HG02870 (cell line): ENCODE results near the gene MELK.

ENCODE experiments used
- ATAC-seq: cut with Tn5 transposase; IDR thresholded peaks from one replicate; pipeline ENCODE4 v1.9.1; 2021; ENCODE audit warnings: mild to moderate bottlenecking, moderate library complexity; ENCODE audit not compliant: unreplicated experiment

The MELK gene

DNA sequence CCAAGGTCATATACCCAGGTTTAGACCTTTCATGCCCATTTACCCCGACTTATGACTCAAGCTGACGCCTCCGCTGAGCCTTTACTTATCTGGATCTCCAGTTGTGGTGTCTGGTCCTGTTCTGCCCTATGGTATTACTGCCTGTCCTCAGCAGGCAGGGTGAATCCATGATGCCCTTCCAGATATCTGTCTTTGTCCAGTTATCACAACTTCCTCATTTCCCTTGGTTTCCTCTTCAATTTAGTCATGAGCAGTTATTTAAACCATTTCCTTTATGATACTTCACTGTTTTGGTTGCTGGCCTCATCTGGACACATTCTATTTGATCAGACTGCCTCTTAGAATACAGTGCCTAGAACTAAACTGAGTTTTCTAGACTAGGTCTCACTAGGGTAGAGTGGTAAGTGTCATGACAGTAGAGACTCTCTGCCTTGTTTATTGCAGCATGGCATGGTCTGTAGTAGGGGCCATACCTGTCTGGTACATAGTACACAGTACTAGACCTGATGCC lies 93.3 kb downstream of the MELK start:
- ATAC-seq, result peak; percentile 59

DNA sequence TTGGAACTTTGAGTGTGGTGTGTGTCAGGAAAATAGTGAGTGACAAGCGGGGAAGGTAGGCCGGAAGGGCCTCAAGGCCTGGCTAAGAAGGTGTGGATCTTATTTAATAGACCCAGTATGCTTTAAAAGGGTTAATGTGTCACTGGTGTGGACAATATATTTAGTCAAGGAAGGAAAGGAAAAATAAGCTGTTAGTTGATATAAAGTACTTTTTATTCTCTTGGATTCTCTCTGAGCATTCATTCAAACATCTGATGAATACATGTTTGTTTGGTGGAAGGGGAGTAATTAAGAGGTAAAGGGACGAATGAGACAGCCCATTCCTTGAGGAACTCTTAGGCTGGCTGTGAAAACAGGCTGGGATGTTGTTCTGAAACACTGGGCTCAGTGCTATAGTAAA lies 98.9 kb downstream of the MELK start:
- ATAC-seq, result no peak

DNA sequence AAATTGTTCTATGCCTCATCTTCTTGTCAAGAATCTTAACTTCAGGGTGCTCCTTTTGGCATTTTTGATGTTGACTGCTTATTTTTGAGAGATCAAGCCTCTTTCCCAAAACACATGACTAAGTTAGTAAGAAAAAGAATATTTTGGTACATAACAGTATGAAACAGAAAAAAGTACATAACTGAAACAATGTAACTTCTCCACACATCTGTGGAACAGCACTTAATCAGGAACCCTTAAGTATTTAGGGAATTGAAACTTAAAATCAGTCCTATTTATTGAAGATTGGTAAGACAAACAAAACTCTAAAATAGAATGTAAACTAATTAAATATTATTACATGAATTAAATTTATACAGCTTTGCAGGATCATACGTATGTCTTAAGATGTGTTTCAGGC lies 103.4 kb downstream of the MELK start:
- no peak for ATAC-seq

DNA sequence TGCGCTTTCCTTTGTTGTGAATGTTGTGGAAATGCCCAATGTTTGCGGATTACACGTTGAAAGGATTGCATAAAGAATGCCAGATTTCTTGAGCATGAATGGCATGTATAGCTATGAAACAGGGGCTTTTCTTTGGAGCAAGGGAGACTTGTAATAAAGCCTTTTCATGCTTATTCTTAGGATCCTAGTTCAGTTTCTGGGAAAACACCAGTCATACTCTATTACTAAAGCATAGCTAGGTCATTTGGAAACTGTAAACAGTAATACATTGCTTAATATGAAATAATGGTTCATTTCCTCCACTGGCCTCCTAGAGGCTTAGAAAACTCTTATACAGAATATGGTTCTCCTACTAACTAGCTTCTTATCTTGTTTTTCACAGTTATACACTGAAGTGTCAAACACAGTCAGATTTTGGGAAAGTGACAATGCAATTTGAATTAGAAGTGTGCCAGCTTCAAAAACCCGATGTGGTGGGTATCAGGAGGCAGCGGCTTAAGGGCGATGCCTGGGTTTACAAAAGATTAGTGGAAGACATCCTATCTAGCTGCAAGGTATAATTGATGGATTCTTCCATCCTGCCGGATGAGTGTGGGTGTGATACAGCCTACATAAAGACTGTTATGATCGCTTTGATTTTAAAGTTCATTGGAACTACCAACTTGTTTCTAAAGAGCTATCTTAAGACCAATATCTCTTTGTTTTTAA lies 104.2 kb downstream of the MELK start:
- ATAC-seq, result no peak

DNA sequence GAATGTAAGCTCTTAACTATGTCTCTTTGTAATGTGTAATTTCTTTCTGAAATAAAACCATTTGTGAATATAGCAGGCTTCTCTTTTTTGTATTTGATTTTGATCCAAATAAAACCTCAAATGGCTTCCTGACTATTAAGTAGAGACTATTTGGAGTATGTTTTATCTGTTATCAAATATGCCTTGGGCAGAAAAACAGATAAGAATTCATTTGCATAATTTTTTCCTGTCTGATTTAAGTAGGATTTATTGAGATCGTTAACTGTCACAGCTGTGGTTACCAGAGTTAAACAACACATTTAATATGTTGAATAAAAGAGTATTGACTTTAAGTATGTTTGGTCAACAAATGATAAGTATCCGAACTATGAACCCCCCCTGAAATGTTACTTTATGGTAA lies 104.9 kb downstream of the MELK start:
- ATAC-seq, result no peak

DNA sequence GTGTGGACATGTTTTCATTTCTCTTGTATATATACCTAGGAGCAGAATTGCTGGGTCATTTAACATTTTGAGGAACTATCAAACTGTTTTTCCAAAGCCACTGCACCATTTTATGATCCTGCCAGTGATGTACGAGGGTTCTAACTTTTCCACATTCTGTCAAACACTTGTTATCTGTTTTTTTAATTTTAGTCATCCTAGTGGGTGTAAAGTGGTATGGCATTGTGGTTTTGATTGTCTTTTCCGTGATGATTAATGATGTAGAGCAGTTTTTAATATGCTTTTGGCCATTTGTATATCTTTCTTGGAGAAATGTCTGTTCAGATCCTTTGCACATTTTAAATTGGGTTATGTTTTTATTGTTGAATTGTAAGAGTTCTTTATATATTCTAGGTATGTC lies 107.0 kb downstream of the MELK start:
- no peak for ATAC-seq

DNA sequence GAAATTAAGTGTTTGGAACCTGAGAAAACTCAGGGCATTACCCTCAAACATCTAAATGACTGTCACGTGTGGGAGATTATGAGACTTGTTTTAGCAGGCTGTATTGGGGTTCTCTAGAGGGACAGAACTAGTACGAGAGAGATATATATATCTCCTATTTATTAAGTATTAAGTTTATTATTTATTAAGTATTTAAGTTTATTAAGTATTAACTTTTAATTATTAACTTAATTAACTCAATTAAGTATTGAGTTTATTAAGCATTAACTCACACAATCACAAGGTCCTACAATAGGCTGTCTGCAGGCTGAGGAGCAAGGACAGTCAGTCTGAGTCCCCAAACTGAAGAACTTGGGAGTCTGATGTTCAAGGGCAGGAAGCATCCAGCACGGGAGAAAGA lies 113.8 kb downstream of the MELK start:
- ATAC-seq, result no peak

DNA sequence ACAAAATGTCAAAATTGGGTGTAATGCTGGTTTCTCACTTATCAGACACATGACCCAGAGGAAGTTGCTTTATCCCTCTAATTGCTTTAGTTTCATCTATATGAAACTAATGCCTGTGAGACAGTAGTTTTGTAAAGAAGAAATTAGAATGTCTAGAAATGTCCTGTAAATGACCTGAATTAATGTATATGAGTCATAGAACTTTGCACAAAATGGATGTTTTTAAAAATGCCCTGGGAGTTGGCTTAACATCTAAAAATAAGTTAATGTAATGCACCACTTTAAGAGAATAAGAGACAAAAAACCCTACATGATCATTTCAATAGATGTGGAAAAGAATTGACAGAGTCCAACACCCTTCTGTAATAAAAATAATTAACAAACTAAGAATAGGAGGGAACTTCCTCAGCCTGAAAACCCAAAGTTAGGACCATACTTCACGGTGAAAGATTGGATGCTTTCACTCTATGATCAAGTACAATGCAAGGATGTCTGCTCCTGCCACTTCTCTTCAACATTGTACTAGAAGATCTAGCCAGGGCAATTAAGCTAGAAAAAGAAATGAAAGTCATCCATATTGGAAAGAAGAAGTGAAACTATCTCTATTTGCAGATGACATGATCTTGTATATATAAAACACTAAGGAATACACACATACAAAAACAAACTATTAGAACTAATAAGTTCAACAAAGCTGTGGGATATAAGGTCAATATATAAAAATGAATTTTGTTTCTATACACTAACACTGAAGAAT lies 117.9 kb downstream of the MELK start:
- ATAC-seq, result no peak

DNA sequence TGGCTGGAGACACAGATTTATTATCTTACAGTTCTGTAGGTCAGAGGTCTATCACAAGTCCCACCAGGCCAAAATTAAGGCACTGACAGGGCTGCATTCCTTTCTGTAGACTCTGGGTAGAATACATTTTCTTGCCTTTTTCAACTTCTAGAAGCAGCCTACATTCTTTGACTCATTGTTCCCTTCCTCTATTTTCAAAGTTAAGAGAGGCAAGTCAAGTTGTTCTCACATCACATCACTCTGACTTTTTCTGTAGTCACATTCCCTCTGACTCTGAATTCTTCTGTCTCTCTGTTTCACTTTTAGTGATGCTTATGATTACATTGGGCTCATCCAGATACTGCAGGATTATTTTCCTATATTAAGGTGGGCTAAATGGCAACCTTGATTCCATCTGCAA lies 119.0 kb downstream of the MELK start:
- ATAC-seq, result no peak

DNA sequence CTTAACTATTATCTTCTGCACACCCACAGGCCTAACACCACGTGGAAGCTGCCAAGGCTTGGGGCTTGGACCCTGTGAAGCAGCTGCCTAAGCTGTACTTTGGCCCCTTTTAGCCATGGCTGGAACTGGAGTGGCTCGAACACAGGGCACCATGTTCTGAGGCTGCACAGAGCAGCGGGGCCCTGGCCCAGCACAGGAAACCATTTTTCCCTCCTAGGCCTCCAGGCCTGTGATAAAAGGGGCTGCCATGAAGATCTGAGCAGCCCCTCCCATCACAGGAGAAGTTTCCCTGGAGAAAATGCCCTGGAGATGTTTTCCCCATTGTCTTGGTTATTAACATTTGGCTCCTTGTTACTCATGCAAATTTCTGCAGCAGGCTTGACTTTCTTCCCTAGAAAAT lies 126.3 kb downstream of the MELK start:
- ATAC-seq, result no peak

DNA sequence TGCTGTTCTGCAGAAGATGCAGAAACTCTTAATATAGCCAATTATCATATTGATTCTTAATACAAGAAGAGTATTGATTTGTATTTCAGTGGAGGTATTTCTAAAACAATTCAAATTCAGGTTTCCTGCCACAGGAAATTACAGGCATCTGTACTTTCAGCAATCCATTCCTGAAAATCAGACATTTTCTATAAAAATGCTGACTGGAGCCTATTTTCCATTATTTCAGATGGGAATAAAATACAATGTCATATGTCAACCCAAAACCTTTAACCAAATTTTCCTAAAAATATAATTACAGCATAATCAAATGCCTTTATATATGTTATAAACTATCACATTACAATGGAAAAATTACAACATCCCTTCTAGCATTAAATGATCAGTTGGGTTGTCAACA lies 131.5 kb downstream of the MELK start:
- ATAC-seq, result no peak

DNA sequence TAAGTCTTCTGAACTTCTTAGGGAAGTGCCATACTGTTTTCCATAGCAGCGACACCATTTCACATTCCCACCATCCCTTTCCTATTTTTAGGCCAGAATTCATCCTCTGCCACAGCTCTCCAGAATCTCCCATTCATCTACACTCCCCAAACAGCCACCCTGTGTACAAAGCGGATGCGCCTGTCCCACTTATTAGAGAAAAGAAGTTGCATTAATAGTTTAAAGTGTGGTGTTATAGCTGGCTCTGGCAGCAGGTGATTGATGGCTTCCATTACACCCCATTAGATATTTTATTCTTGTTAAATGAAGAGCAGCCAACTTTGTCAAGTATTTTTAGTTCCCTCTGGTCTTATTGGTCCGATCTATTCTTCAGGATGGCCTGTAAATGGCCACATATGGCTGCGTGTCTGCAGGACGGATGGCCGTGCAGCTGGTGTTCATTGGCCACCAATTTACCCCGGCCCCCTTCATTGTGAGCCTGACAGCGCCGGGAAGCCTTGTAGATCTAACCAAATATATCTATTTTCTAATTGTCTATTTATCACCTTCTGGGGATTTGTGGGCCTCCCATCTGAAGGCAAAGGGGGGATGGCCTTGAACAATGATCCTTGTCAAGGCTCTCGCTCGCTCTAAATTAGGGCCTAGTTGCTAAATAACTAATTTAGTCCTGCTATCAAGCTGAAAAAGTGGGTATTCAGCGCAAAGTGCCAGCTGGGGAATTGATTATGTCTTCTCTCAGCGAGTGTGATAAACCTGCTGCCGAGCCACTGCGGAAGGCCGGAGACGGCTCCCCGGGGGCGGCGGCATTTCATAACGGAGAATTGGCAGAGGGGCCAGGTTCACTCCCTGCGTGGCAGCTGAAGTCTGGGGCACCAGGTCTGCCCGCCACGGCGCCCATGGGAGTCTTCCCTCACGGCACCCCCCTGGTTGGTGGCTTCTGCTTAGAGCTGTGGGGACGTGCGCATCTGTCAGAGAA lies 141.1 kb downstream of the MELK start:
- ATAC-seq, result no peak

DNA sequence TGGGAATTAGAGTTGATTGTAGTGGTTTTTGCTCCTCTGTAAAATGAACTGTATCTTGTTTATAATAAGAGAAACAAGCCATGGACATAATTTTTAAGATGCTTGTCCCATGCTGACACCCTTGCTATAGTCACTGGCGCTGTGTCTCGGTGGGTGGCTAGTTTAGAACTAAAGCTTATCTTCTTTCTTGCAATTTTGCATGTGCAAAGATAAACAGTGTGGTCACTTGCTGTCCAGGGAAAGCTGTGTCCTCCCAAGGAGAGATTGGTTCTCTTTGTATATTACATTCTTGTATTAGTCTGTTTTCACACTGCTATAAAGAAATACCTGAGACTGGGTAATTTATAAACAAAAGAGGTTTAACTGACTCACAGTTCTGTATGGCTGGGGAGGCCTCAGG lies 143.8 kb downstream of the MELK start:
- ATAC-seq, result no peak

DNA sequence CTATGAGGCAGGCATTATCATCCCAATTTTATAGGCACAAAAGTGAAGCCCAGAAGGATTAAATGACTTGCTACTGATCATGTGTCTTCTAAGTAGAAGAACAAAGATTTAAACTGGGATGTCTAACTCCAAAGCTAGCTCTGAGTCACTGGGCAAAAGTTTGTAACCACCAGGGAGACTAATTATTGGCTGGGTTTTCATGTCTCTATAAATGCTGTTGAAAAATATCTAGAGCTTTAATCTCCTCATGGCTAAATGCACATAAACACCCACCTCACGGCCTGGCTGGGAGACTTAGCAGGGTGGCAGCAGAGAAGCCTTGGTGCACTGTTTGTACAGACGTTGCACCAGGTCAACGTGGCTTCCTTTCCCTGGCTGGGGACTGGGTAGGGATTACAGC lies 144.6 kb downstream of the MELK start:
- no peak for ATAC-seq

DNA sequence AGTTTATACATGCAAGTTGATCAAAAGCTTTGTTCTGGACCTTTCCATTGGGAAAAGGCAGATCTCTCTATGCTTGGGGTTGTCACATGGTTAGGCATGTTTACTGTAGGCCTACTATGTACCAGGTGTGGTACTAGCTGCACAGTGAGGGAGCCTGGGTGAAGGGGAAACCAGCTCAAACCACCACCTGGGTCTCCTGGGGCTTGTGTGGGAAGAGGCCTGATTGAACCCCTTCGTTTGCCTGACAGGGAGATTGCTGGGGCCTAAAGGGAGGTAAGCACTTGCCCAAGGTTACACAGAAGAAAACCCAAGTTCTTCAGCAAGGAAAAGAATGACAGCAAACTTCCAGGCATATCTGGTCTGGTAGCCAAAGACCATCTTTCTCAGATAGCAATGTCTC lies 145.9 kb downstream of the MELK start:
- no peak for ATAC-seq

DNA sequence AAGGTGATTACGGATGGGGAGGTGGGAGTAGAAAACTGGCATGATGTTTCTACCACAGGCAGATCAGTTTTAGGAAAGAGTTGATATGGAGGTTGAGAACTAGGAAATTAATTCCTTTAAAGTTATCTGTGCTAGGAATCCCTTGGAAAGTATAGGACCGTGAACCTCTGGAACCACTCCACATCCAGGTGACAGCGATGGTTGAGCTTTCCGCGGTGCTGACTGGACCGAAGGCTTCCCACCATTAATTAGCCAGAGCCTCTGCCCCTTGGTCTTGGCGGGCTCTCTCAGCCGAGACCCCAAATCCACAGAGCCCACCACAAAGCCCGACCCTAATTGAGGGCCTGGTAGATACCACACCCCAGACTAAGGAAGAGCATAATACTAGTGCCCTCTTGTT lies 147.3 kb downstream of the MELK start:
- no peak for ATAC-seq

DNA sequence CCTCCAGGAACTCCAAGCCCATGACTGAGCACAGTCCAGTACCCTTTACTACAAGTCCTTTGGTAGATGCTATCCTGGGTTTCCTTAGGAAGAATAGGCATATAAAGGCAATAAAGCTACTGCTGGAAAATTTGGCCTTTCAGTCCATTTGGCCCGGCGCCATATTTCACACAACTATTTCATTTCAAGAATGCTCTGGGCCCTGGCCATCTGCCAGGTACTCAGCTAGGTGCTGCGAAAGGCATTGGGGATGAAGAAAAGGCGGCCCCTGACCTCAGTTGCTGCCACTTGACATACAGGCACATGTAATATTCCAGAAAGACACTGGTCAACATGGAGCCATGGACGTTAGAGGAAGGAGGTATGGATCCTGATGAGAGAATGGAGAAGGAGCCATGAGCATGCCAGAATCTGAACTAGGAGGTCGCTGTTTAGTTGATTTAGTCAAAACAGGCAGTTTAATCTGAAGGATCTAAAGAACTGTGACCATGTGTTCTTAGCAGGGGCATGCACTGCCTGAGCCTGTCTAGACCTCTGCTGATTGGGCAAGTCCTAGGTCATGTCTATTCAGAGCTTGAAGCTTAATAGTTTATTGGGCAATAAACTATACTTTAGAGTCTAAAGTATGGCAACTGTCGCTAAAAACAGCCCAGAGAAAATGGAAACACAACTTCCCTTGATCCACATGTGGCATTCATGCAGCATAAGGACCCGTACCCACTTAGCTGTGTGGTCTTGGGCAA lies 149.3 kb downstream of the MELK start:
- ATAC-seq, result no peak

DNA sequence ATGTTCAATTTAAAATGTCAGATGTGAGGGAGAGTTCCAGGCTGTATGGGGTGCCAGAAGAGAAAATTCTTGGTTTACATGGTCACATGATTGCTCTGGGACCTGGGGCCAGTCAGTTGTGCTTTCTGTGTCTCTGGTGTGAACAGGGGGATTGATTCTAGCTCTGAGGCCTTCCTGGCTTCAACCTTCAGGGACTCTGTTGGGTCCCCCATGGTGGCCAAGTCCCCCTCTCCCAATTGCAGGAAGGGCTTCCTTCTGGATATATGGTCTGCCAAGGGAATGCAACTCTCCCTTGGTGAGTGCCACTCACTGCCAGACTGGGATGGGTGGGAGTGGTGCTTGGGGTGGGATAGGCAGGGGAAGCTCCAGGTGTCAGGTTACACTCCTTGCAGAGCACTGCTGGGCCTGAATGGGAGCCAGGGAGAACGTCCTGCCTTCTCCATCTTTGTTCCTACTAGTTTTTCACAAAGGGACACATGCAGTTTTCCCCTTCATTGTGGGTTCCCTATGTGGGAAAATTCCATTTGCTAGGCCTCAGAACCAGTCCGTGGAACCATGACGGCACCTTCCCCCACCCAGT lies 153.2 kb downstream of the MELK start:
- no peak for ATAC-seq
